AG09309 (cell line): ENCODE data around the gene MAD1L1.
"Not testable (repeated sequence)": the region's sequence is repeated elsewhere in the genome, so short reads cannot be mapped to it uniquely, and the experiment has no call there.

Experiments
- DNase-seq: peaks from one replicate; pipeline ENCODE4 v3.0.0-alpha.2; 2010; ENCODE audit warnings: low read depth
- H3K4me3 ChIP-seq: 2 replicates; pipeline ENCODE4 v1.5.1; 2011; ENCODE audit warnings: mild to moderate bottlenecking, low read depth, low read length, moderate library complexity; ENCODE audit not compliant: control insufficient read depth
- TF ChIP-seq, protein P1 (sequence below): IDR thresholded peaks from 2 replicates; pipeline ENCODE4 v1.5.1; 2011; ENCODE audit warnings: mild to moderate bottlenecking, low read depth, low read length, inconsistent platforms; ENCODE audit not compliant: insufficient read depth, control insufficient read depth; ENCODE audit errors: missing control alignments

The MAD1L1 gene

DNA sequence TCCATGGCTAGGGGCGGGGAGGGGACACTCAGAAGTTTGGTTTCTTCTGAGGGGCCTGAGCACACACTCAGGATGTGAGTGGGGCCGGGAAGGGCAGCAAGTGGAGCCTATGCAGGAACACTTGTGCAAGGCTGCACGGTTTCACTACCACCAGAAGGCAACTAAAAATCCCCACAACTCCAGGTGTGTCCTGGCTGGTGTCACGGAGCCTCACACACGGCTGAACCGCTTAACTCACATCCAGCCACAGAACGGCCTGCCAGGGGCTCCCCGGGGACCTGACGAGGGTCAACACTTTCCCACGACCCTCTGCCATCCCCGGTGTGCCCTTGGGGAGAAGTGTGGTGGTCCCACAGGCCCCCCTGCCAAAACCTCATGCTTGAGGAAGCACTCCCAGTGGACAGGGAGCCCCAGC, 388.8 kb downstream of the MAD1L1 start:
- H3K4me3 ChIP-seq = no peak overlapping the region
- TF ChIP-seq, protein P1, sequence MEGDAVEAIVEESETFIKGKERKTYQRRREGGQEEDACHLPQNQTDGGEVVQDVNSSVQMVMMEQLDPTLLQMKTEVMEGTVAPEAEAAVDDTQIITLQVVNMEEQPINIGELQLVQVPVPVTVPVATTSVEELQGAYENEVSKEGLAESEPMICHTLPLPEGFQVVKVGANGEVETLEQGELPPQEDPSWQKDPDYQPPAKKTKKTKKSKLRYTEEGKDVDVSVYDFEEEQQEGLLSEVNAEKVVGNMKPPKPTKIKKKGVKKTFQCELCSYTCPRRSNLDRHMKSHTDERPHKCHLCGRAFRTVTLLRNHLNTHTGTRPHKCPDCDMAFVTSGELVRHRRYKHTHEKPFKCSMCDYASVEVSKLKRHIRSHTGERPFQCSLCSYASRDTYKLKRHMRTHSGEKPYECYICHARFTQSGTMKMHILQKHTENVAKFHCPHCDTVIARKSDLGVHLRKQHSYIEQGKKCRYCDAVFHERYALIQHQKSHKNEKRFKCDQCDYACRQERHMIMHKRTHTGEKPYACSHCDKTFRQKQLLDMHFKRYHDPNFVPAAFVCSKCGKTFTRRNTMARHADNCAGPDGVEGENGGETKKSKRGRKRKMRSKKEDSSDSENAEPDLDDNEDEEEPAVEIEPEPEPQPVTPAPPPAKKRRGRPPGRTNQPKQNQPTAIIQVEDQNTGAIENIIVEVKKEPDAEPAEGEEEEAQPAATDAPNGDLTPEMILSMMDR = no peak
- no peak for DNase-seq

DNA sequence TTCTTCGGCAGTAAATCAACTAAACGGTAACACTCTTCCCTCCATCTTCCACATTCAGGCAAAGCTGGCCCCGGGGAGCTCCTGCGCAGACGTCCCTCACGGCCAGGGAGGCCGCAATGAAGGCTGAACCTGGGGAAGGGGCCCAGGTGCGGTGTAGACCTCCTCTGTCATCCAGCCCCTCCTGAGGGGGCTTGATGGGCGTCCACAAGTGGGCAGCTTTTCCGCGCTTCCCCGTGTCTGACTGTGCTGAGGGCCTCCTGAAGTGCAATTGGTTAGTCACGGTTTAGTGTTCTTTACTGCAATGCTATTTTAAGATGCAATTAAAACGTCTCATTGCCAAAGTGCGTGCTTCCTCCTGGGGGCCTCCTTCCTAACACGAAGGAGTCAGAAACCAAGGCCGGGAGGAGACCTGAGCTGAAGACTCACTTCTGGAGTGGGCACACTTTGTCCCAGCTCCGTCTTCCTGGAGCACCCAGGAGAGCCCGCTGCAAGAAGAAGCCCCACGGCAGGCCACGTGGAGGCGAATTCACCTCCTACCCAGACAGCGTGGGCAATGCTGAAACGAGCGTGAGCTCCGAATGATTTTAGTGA, 389.4 kb downstream of the MAD1L1 start:
- H3K4me3 ChIP-seq = no peak overlapping the region
- TF ChIP-seq, protein P1 = no peak
- no peak for DNase-seq

DNA sequence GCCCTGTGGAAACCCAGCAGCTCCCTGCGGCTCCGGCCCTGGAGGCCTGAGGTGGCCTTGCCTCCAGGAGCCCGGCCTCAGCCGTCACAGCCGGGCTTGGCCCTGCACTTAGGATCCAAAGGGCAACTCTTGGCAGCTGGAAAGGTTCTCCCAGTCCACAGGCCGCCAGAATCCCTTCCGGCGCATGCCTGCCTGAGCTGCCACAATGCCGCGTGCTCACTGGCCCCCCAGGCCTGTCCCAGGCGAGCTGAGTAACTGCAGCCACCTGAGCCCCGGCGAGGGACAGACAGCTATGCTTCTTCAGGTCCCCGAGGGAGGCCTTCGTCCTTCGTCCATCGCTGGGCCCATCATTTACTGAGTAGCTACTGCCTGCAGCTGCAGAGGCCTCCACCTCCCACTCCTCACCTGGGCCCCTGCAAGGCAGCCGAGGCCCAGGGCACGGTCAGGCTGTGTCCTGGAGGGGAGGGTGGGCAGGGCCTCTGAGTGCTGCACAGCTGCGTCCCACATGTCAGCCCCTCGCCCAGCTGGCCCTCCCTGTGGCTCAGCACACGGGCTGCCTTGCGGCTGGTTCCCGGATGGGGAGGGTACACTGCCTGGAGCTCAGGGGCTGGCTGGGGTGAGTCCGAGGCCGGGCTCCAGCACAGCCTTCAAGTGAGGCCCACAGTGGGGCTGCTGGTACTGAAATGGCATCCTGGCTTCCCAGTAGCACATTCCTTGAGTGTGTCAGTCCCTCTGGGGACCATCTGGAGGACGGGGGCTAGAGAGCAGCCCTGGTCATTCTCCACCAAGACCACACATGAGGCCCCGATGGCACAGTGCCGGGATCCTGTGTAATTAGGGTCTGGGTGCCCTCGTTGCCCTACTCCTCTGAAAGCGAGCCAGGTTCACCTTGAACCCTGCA, 390.2 kb downstream of the MAD1L1 start:
- H3K4me3 ChIP-seq = no peak overlapping the region
- no peak for DNase-seq
- TF ChIP-seq, protein P1 = no peak

DNA sequence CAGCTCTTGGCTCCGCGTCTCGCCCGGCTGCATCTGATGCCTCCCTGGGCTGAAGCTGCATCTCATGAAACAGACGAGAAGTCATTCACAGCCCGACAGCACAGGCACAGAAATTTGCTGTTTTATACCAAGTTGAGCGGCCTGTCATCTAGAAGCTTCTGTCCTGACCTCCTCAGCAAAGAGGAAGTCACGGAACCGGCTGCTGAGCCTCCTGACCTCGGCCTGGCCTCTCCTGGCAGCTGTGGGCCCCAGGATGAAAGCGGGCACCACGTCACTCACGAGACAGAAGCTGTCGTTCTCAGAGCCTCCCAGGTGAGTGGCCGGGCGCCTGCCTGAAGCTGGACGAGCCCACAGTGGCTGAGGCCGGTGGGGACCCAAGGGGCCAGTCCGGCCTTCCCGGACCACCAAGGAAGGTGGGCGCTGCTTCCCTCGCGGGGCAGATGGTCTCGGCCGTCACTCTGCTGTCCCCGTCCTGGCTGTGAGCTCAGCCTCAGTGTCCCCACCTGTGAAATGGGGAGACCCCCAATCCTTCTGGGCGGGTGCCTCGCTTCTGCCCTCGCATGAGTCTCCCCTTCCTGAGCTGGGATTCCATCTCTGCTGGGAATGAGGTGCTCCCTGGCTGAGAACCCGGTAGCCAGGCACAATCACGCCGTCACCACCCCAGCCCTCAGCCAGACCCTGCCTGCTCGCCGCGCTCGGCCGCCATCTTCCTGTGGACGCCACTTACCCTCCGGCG, 391.3 kb downstream of the MAD1L1 start:
- not testable (repeated sequence) for DNase-seq, H3K4me3 ChIP-seq

DNA sequence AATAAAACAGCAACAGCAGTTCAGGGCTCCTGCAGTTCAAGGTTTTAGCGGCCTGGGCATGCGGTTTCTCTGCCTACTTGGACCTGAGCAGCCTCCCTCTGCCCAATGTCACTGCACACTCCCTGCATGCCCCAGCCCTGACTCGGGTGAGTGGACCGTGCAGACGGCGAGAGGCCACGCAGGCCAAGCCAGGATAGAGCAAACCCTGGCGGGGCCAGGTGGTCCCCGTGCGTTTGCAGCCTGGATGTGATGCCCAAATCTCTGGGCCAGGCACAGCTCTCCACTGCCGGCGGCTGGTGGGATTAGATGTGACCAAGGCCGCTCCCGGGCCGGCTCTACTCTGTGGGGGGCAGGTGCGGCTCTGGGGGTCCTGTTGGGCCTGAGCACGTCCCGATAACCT, 392.0 kb downstream of the MAD1L1 start:
- DNase-seq, H3K4me3 ChIP-seq: not testable (repeated sequence)

DNA sequence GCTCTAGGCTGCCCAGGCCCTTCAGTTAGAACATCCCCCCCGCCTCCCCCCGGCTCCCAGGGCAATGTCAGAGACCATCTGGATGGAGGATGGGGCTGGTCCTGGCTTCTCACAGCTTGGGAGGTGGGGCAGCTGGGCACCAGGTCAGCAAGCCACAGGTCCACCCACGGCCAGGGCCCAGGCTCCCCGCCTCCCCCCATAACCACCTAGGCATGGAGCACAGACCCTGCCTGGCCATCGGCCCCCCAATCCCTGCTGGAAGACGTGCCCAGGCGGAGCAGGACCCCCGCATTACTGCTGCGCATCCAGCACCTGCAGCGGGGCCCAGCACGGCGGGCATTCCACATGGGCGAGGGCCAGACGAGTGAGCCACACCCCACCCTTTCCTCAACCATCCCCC, 393.0 kb downstream of the MAD1L1 start:
- no peak for DNase-seq
- no peak overlapping the region for H3K4me3 ChIP-seq
- TF ChIP-seq, protein P1 = no peak

DNA sequence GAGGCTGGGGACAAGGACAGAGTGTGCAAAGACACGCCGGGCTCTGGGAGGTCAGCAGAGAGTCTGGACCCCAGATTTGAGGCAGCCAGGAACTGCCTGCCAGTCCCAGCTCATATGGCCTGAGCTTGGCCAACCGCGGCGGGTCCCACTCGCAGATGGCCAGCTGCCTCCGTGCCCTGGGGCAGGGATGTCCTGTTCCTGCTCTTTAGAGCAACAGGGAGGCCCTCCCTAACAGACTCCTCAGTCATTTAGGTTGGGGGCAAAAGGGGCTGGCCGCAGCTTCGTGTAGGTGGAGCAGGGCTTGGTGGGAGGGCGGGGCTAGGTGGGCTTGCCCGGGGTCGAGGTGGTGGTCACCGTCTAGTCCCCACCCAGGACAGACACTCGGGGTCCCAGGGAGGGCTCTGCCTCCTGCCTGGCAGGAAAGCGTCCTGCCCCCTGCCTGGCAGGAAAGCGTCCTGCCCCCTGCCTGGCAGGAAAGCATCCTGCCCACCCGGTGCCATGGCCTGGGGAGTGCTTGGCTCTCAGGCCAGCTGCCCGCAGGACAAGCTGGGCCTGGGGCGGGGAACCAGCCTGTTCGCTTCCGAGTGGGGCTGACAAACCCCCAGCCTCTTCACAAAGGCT, 393.7 kb downstream of the MAD1L1 start:
- H3K4me3 ChIP-seq, DNase-seq: not testable (repeated sequence)

DNA sequence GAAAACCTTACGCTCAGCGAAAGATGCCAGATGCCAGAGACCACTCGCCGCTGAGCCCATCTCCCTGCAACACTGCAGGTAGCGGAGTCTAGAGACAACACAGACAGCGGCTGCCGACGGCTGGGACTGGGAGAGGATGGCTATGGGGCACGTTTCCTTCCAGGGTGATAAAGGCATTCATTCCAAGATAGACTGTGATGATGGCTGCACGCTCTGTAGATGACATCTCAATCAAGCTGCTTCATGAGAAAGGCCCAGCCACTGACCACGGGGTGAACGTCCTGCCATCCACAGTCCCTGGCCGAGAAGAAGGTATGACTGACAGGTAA, 394.2 kb downstream of the MAD1L1 start:
- H3K4me3 ChIP-seq, DNase-seq: not testable (repeated sequence)

DNA sequence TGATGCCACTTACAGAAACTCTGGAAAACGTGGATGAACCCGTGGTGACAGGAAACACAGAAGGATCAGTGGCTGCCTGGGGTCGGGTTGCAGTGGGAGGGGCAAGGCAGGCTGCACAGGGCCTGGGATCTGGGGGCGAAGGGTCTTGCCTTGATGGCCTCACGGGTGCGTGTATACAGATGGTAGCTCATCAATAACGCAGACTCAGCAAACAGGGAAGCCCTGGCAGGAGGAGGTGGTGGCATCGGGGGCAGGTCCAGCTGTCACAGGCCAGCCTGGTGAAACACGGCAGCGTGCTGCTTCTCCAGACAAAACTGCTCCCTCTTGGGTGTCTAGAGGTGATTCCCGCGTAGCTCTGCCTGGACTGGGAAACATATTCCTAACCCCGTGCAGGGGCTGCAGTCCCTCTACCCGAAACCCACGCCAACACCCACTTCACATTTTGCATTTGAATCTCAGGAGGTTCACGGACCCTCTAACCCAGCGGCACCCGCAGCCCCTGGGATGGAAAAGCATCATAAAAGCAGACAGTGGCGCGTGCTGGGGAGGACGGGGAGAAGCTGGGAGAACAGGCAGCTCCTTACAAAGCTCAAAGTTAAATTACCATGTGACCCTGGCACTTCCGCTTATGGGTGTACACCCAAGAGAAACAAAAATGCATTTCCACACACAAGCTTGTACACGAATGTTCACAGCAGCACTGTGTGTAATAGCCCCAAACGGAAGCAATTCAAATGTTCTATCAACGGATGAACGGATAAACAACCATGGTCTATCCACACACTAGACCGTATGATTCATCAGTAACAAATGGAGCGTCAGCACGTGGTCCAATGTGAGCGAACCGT, 394.8 kb downstream of the MAD1L1 start:
- H3K4me3 ChIP-seq = not testable (repeated sequence)

DNA sequence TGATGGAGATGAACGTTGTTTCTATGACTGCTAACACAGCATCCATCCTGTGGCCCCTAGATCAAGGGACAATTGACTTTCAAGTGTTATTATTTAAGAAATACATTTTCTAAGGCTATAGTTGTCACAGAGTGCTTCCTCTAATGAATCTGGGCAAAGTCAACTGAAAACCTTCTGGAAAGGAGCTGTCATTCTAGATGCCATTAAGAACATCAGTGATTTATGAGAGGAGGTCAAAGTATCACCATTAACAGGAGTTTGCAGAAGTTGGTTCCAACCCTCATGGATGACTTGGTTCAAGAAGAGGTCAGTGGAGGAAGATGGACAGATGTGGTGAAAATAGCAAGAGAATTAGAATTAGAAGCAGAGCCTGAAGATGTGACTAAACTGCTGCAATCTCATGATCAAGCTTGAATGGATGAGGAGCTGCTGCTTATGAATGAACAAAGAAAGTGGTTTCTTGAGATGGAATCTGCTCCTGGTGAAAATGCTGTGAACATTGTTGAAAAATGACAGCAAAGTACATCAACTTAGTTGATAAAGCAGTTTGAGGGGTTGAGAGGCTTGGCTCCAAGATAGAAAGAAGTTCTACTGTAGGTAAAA, 400.7 kb downstream of the MAD1L1 start:
- not testable (repeated sequence) for DNase-seq, H3K4me3 ChIP-seq

More for the DNA sequence above, 394.8 kb downstream of the MAD1L1 start:
- not testable (repeated sequence) for DNase-seq

DNA sequence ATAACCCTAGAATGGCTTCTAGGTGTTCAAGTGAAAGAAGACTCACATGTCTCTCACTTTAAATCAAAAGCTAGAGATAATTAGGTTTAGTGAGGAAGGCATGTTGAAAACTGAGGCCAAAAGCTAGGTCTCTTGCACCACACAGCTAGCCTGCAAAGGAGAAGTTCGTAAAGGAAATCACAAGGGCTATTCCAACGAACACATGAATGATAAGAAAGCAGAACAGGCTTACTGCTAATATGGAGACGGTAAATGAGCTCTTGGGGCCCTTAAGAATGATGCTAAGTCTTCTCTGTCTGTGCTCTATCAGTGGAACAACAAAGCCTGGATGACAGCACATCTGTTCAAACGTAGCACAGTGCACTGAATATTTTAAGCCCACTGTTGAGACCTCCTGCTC, 401.3 kb downstream of the MAD1L1 start:
- not testable (repeated sequence) for DNase-seq, H3K4me3 ChIP-seq
